ENCODE results near the gene TXNDC5.

Gene TXNDC5

GRCh38 chr6:7891078-7891872 is 19.3 kb downstream of the TXNDC5 start:
- Histone ChIP-seq H3K9ac (ENCODE audit: low read length in 5 of 5) (no peak overlapping the region), H3K36me3 (ENCODE audit: control insufficient read depth in 5 of 5, insufficient read depth in 5 of 5, low read length in 5 of 5) (peaks cover 15 to 99% (median 96%) of the 10 kb centered on the region in 5 donors), H3K9me3 (ENCODE audit: control insufficient read depth in 5 of 5, low read length in 5 of 5) (no peaks in the 10 kb centered on the region), H3K4me3 (ENCODE audit: low read depth in 1 of 5, low read length in 5 of 5) (no peak overlapping the region), H3K27ac (ENCODE audit: low read depth, low read length) (no peak overlapping the region), H3K27me3 (ENCODE audit: control insufficient read depth in 5 of 5, insufficient read depth in 4 of 5, low read length in 5 of 5) (no peaks in the 10 kb centered on the region), H3K4me1 (ENCODE audit: control insufficient read depth in 5 of 5, insufficient read depth in 5 of 5, low read length in 5 of 5) (peaks cover 0 to 8% (median 0%) of the 10 kb centered on the region in 5 donors)

DNA sequence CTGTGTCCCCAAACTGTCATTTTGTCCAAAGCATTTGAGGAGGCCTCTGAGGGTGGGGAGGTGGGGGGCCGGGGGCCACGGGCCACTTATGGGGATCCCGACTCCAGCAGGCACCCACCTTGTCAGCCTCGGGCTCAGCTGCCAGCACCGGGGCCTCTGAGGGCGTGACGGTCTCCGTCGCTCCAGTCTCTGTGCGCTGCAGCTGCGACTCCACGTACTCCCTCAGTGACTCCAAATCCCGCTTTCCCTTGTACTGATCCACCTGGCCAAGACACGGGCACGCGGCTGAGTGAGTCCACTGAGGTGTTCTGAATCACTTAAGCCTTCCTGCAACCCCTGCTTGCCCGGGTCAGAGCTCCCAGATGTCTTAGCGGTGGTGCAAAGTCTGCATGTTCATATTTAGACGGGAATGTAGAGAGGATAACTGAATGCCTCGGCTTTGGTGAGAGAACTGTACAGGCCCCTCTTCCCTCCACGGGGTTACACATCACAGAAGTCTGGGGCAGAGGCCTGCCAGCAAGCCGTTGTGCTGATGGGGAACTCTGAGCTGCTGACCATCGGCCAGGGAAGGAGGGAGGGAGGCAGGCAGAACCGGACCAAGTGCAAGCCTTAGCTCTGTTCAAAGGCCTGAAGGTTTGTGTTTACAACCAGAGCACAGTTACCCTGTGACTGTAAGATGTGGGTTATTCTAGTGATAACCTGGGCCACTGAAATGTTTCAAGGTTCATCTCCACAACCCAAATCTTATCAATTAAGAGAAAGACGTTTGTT is 21.8 kb downstream of the TXNDC5 start:
- no peak overlapping the region for H3K9ac ChIP-seq (ENCODE audit: low read length in 5 of 5)
- H3K4me3 ChIP-seq (ENCODE audit: low read depth in 1 of 5, low read length in 5 of 5), result no peak overlapping the region
- no peaks in the 10 kb centered on the region for H3K9me3 ChIP-seq (ENCODE audit: control insufficient read depth in 5 of 5, low read length in 5 of 5)
- H3K36me3 ChIP-seq (ENCODE audit: control insufficient read depth in 5 of 5, insufficient read depth in 5 of 5, low read length in 5 of 5), result peaks cover 25 to 99% (median 96%) of the 10 kb centered on the region in 5 donors
- H3K27me3 ChIP-seq (ENCODE audit: control insufficient read depth in 5 of 5, insufficient read depth in 4 of 5, low read length in 5 of 5), result no peaks in the 10 kb centered on the region
- no peak overlapping the region for H3K27ac ChIP-seq (ENCODE audit: low read depth, low read length)
- H3K4me1 ChIP-seq (ENCODE audit: control insufficient read depth in 5 of 5, insufficient read depth in 5 of 5, low read length in 5 of 5), result no peaks in the 10 kb centered on the region

- no peak overlapping the region for H3K27ac ChIP-seq (ENCODE audit: low read depth, low read length)
- no peaks in the 10 kb centered on the region for H3K9me3 ChIP-seq (ENCODE audit: control insufficient read depth in 5 of 5, low read length in 5 of 5)
- H3K4me3 ChIP-seq (ENCODE audit: low read depth in 1 of 5, low read length in 5 of 5), result no peak overlapping the region
- H3K9ac ChIP-seq (ENCODE audit: low read length in 5 of 5), result no peak overlapping the region
- H3K4me1 ChIP-seq (ENCODE audit: control insufficient read depth in 5 of 5, insufficient read depth in 5 of 5, low read length in 5 of 5), result no peaks in the 10 kb centered on the region
- peaks cover 32 to 99% (median 97%) of the 10 kb centered on the region in 5 donors for H3K36me3 ChIP-seq (ENCODE audit: control insufficient read depth in 5 of 5, insufficient read depth in 5 of 5, low read length in 5 of 5)
- H3K27me3 ChIP-seq (ENCODE audit: control insufficient read depth in 5 of 5, insufficient read depth in 4 of 5, low read length in 5 of 5), result no peaks in the 10 kb centered on the region
These were observed 23.2 kb downstream of the TXNDC5 start for GRCh38 chr6:7887278-7887991.

GRCh38 chr6:7886132-7886531 is 24.5 kb downstream of the TXNDC5 start:
- H3K9ac ChIP-seq (ENCODE audit: low read length in 5 of 5), result no peak overlapping the region
- H3K4me3 ChIP-seq (ENCODE audit: low read depth in 1 of 5, low read length in 5 of 5), result no peak overlapping the region
- no peaks in the 10 kb centered on the region for H3K9me3 ChIP-seq (ENCODE audit: control insufficient read depth in 5 of 5, low read length in 5 of 5)
- no peak overlapping the region for H3K27ac ChIP-seq (ENCODE audit: low read depth, low read length)
- no peaks in the 10 kb centered on the region for H3K27me3 ChIP-seq (ENCODE audit: control insufficient read depth in 5 of 5, insufficient read depth in 4 of 5, low read length in 5 of 5)
- H3K36me3 ChIP-seq (ENCODE audit: control insufficient read depth in 5 of 5, insufficient read depth in 5 of 5, low read length in 5 of 5), result peaks cover 38 to 99% (median 96%) of the 10 kb centered on the region in 5 donors
- H3K4me1 ChIP-seq (ENCODE audit: control insufficient read depth in 5 of 5, insufficient read depth in 5 of 5, low read length in 5 of 5), result no peaks in the 10 kb centered on the region

GRCh38 chr6:7883381-7883780 is 27.2 kb downstream of the TXNDC5 start:
- Histone ChIP-seq H3K4me1 (ENCODE audit: control insufficient read depth in 5 of 5, insufficient read depth in 5 of 5, low read length in 5 of 5) (no peaks in the 10 kb centered on the region), H3K4me3 (ENCODE audit: low read depth in 1 of 5, low read length in 5 of 5) (no peak overlapping the region), H3K27ac (ENCODE audit: low read depth, low read length) (no peak overlapping the region), H3K27me3 (ENCODE audit: control insufficient read depth in 5 of 5, insufficient read depth in 4 of 5, low read length in 5 of 5) (no peaks in the 10 kb centered on the region), H3K9me3 (ENCODE audit: control insufficient read depth in 5 of 5, low read length in 5 of 5) (no peaks in the 10 kb centered on the region), H3K36me3 (ENCODE audit: control insufficient read depth in 5 of 5, insufficient read depth in 5 of 5, low read length in 5 of 5) (peaks cover 40 to 96% (median 90%) of the 10 kb centered on the region in 5 donors), H3K9ac (ENCODE audit: low read length in 5 of 5) (no peak overlapping the region)

DNA sequence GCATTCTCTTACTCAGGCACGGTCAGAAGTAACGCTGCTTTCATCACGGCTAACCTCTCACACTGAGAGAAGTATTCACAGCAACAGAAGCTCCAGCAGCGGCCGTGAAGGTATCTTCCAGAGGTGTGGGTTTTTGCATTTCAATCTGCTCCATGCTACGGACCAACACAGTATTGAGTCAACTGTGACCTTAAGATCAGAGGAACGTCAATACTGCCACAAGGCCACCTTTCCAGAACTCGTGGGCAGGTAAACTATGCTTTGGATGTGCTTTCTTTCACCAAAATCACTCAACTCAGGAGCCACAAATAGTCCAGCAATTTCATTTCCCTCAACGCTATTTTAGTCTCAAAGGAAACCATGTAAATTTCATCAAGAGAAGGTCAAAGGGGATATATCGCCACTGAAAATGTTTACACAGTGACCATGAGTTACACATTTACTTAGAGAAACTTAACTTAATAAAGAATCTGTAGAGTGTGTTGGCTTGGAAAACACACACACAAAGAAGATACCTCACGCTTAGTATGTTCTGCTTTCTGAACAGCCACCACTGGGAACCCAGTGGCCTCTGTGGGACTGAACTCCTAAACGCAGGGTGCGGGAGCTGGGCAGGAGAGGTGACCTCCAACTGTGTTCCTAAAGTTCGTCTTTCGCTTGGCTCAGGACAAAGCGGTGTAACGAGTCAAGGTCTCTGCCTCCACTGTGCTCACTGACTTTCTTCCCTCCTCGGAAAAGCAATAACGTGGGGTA is 27.9 kb downstream of the TXNDC5 start:
- H3K27ac ChIP-seq (ENCODE audit: low read depth, low read length), result no peak overlapping the region
- H3K4me3 ChIP-seq (ENCODE audit: low read depth in 1 of 5, low read length in 5 of 5), result no peak overlapping the region
- no peaks in the 10 kb centered on the region for H3K4me1 ChIP-seq (ENCODE audit: control insufficient read depth in 5 of 5, insufficient read depth in 5 of 5, low read length in 5 of 5)
- H3K27me3 ChIP-seq (ENCODE audit: control insufficient read depth in 5 of 5, insufficient read depth in 4 of 5, low read length in 5 of 5), result no peaks in the 10 kb centered on the region
- no peaks in the 10 kb centered on the region for H3K9me3 ChIP-seq (ENCODE audit: control insufficient read depth in 5 of 5, low read length in 5 of 5)
- H3K9ac ChIP-seq (ENCODE audit: low read length in 5 of 5), result no peak overlapping the region
- H3K36me3 ChIP-seq (ENCODE audit: control insufficient read depth in 5 of 5, insufficient read depth in 5 of 5, low read length in 5 of 5), result peaks cover 40 to 94% (median 83%) of the 10 kb centered on the region in 5 donors

GRCh38 chr6:7881765-7882500 is 28.7 kb downstream of the TXNDC5 start:
- Histone ChIP-seq H3K36me3 (ENCODE audit: control insufficient read depth in 5 of 5, insufficient read depth in 5 of 5, low read length in 5 of 5) (peaks cover 40 to 86% (median 75%) of the 10 kb centered on the region in 5 donors), H3K27ac (ENCODE audit: low read depth, low read length) (no peak overlapping the region), H3K27me3 (ENCODE audit: control insufficient read depth in 5 of 5, insufficient read depth in 4 of 5, low read length in 5 of 5) (no peaks in the 10 kb centered on the region), H3K9me3 (ENCODE audit: control insufficient read depth in 5 of 5, low read length in 5 of 5) (no peaks in the 10 kb centered on the region), H3K4me3 (ENCODE audit: low read depth in 1 of 5, low read length in 5 of 5) (no peak overlapping the region), H3K9ac (ENCODE audit: low read length in 5 of 5) (no peak overlapping the region), H3K4me1 (ENCODE audit: control insufficient read depth in 5 of 5, insufficient read depth in 5 of 5, low read length in 5 of 5) (no peaks in the 10 kb centered on the region)

- no peak overlapping the region for H3K9ac ChIP-seq (ENCODE audit: low read length in 5 of 5)
- no peak overlapping the region for H3K4me3 ChIP-seq (ENCODE audit: low read depth in 1 of 5, low read length in 5 of 5)
- H3K4me1 ChIP-seq (ENCODE audit: control insufficient read depth in 5 of 5, insufficient read depth in 5 of 5, low read length in 5 of 5), result no peaks in the 10 kb centered on the region
- peaks cover 35 to 74% (median 63%) of the 10 kb centered on the region in 5 donors for H3K36me3 ChIP-seq (ENCODE audit: control insufficient read depth in 5 of 5, insufficient read depth in 5 of 5, low read length in 5 of 5)
- H3K27ac ChIP-seq (ENCODE audit: low read depth, low read length), result no peak overlapping the region
- no peaks in the 10 kb centered on the region for H3K27me3 ChIP-seq (ENCODE audit: control insufficient read depth in 5 of 5, insufficient read depth in 4 of 5, low read length in 5 of 5)
- no peaks in the 10 kb centered on the region for H3K9me3 ChIP-seq (ENCODE audit: control insufficient read depth in 5 of 5, low read length in 5 of 5)
These were observed 29.9 kb downstream of the TXNDC5 start for GRCh38 chr6:7880718-7881107.

Data from subcutaneous abdominal adipose tissue (tissue), 5 donors.